B cell (primary cell): ENCODE data around the gene TRIM38.

Source experiments
- CTCF ChIP-seq: fragments of 200-600 bp; IDR thresholded peaks from one replicate; pipeline ENCODE4 v1.8.0; 2022; ENCODE audit warnings: antibody characterized with exemption, mild to moderate bottlenecking
- EZH2 ChIP-seq: IDR thresholded peaks from 2 replicates; pipeline ENCODE4 v1.6.1; 2012; ENCODE audit warnings: borderline replicate concordance, low read depth, mild to moderate bottlenecking, moderate library complexity, low read length; ENCODE audit not compliant: insufficient read depth, poor library complexity, severe bottlenecking

GRCh38 chr6:25939593-25939992 is 23.0 kb upstream of the TRIM38 start:
- TF ChIP-seq CTCF, result no peak
- TF ChIP-seq EZH2, result no peak
